ENCODE measurements around the gene TMEM37.

DNA sequence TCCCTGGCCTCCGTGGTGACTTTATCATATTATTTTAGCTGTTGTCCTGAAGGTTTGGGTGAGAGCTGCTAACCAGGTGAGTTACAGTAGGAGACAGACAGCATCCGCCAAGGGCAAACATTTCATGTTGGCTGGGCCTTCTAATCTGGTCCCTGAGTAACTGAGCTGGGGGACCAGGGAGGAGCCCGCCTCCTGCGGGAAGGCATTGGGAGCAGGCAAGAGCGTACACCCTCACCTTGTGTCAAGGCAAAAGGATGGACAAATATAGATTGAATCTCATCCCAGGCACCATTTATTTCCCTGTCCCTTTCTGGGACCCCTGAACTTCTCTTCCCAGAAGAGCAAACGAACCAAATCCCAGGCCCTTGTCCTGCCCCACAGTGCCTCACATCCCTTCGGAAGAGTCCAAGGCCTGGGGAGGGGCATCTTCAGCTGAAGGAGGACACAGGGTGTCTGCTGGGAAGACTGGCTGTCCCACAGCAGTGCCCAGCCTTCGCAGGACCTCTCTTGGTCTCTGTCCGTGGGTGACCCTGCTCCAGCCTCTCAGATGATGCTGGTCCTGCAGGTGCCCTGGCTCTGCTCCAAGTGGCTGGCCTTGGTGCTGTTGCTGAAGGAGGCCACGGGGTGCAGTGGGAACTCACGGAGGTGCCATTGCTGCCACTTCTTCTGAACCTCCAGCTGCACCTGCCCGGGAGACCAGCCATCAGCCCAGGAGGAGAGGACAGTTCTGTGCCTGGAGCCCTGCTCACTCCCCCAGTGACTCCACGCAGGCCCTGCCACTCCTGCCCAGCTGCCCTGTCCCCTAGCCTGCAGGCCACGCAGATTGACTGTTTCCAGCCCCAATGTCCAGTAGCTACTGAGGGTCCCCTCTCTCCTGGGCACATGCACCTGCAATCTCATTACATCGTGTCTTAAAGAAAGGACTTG lies 8.2 kb downstream of the TMEM37 start:
- TF ChIP-seq, protein P1, sequence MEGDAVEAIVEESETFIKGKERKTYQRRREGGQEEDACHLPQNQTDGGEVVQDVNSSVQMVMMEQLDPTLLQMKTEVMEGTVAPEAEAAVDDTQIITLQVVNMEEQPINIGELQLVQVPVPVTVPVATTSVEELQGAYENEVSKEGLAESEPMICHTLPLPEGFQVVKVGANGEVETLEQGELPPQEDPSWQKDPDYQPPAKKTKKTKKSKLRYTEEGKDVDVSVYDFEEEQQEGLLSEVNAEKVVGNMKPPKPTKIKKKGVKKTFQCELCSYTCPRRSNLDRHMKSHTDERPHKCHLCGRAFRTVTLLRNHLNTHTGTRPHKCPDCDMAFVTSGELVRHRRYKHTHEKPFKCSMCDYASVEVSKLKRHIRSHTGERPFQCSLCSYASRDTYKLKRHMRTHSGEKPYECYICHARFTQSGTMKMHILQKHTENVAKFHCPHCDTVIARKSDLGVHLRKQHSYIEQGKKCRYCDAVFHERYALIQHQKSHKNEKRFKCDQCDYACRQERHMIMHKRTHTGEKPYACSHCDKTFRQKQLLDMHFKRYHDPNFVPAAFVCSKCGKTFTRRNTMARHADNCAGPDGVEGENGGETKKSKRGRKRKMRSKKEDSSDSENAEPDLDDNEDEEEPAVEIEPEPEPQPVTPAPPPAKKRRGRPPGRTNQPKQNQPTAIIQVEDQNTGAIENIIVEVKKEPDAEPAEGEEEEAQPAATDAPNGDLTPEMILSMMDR (IDR thresholded peaks at IDR 0.05; ENCODE audit: poor library complexity, severe bottlenecking), result no peak
- TF ChIP-seq MXI1 (conservative IDR thresholded peaks at IDR 0.05; ENCODE audit: poor library complexity, severe bottlenecking) (no peak), EZH2 (IDR thresholded peaks at IDR 0.05; ENCODE audit: borderline replicate concordance, insufficient read depth, low read length, poor library complexity, severe bottlenecking) (no peak), SMC3 (conservative IDR thresholded peaks at IDR 0.05; ENCODE audit: poor library complexity) (no peak), EP300 (conservative IDR thresholded peaks at IDR 0.05; ENCODE audit: poor library complexity, severe bottlenecking) (no peak), TAF1 (IDR thresholded peaks at IDR 0.05; ENCODE audit: low read depth) (no peak), RAD21 (conservative IDR thresholded peaks at IDR 0.05) (no peak), POLR2AphosphoS5 (IDR thresholded peaks at IDR 0.05) (no peak)
- TF ChIP-seq, protein P2, sequence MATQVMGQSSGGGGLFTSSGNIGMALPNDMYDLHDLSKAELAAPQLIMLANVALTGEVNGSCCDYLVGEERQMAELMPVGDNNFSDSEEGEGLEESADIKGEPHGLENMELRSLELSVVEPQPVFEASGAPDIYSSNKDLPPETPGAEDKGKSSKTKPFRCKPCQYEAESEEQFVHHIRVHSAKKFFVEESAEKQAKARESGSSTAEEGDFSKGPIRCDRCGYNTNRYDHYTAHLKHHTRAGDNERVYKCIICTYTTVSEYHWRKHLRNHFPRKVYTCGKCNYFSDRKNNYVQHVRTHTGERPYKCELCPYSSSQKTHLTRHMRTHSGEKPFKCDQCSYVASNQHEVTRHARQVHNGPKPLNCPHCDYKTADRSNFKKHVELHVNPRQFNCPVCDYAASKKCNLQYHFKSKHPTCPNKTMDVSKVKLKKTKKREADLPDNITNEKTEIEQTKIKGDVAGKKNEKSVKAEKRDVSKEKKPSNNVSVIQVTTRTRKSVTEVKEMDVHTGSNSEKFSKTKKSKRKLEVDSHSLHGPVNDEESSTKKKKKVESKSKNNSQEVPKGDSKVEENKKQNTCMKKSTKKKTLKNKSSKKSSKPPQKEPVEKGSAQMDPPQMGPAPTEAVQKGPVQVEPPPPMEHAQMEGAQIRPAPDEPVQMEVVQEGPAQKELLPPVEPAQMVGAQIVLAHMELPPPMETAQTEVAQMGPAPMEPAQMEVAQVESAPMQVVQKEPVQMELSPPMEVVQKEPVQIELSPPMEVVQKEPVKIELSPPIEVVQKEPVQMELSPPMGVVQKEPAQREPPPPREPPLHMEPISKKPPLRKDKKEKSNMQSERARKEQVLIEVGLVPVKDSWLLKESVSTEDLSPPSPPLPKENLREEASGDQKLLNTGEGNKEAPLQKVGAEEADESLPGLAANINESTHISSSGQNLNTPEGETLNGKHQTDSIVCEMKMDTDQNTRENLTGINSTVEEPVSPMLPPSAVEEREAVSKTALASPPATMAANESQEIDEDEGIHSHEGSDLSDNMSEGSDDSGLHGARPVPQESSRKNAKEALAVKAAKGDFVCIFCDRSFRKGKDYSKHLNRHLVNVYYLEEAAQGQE (IDR thresholded peaks at IDR 0.05; ENCODE audit: borderline replicate concordance), result no peak

Data from neural cell (in vitro differentiated cells).